Large intestine (tissue), 3 donors: ENCODE measurements around the gene MAML3. TPM values are rescaled to one million over a fixed set of nuclear protein-coding genes. Genes with fewer than 3 reads are reported as not detected.
"Not testable (repeated sequence)": the region's sequence is repeated elsewhere in the genome, so short reads cannot be mapped to it uniquely, and the experiment has no call there.

ENCODE experiments used
- DNase-seq, 2 donors: peaks; one replicate each; pipeline versions ENCODE4 v3.0.0 to v3.0.0-alpha.2; 2013
- H3K27ac ChIP-seq: one replicate; pipeline ENCODE4 v1.5.1; 2013; ENCODE audit warnings: low read length
- H3K27me3 ChIP-seq: 2 replicates; pipeline ENCODE4 v1.6.1; 2013; ENCODE audit warnings: low read length; ENCODE audit not compliant: control insufficient read depth, insufficient read depth
- H3K36me3 ChIP-seq: 2 replicates; pipeline ENCODE4 v1.6.1; 2013; ENCODE audit warnings: low read length; ENCODE audit not compliant: control insufficient read depth, insufficient read depth
- H3K4me1 ChIP-seq: one replicate; pipeline ENCODE4 v1.6.1; 2013; ENCODE audit warnings: low read length; ENCODE audit not compliant: control insufficient read depth, insufficient read depth
- H3K4me3 ChIP-seq: one replicate; pipeline ENCODE4 v1.5.1; 2013; ENCODE audit warnings: low read length
- H3K9me3 ChIP-seq: one replicate; pipeline ENCODE4 v1.6.1; 2013; ENCODE audit warnings: mild to moderate bottlenecking, low read depth, low read length, moderate library complexity; ENCODE audit not compliant: control insufficient read depth
- WGBS: methylation state at CpG from one replicate; pipeline ENCODE4 v1.1.5; 2013; ENCODE audit warnings: low lambda C conversion rate; ENCODE audit not compliant: insufficient coverage; 5-methylcytosine and 5-hydroxymethylcytosine counted together
- polyA plus RNA-seq: library from polyadenylated mRNA; unstranded; fragments of 120-200 nt; gene quantifications from one replicate; pipeline ENCODE4 v1.2.1, GENCODE V29; 2013

The MAML3 gene
- polyA plus RNA-seq, 1 donor = 10.6 TPM

- Histone ChIP-seq H3K9me3 (no peaks in the 10 kb centered on the region), H3K36me3 (peaks cover 21% of the 10 kb centered on the region), H3K27ac (no peak overlapping the region), H3K27me3 (no peaks in the 10 kb centered on the region), H3K4me3 (no peak overlapping the region), H3K4me1 (no peaks in the 10 kb centered on the region)
- peak in 1 of 2 donors; percentile 18 for DNase-seq
- 45% methylated on average over 1 of the region's 1 CpG for WGBS
Observed at GRCh38 chr4:139709660-139710059, 444.3 kb downstream of the MAML3 start.

GRCh38 chr4:139704915-139705485 lies 449.0 kb downstream of the MAML3 start:
- H3K27me3 ChIP-seq = no peaks in the 10 kb centered on the region
- 100% methylated on average over 2 of the region's 4 CpGs for WGBS
- H3K4me3 ChIP-seq = no peak overlapping the region
- H3K36me3 ChIP-seq = peaks cover 39% of the 10 kb centered on the region
- DNase-seq = no peak
- no peaks in the 10 kb centered on the region for H3K4me1 ChIP-seq
- no peaks in the 10 kb centered on the region for H3K9me3 ChIP-seq
- H3K27ac ChIP-seq = no peak overlapping the region

GRCh38 chr4:139700568-139700967 lies 453.4 kb downstream of the MAML3 start:
- no peak for DNase-seq
- peaks cover 56% of the 10 kb centered on the region for H3K36me3 ChIP-seq
- 69% methylated on average over 2 of the region's 5 CpGs for WGBS

GRCh38 chr4:139698167-139698925 lies 455.6 kb downstream of the MAML3 start:
- H3K27ac ChIP-seq, H3K9me3 ChIP-seq, H3K27me3 ChIP-seq, DNase-seq, H3K4me3 ChIP-seq, H3K4me1 ChIP-seq: not testable (repeated sequence)
- no CpG with 5 or more reads among the region's 25 CpGs for WGBS
- H3K36me3 ChIP-seq = peaks cover 35% of the 10 kb centered on the region

More at GRCh38 chr4:139700568-139700967, 453.4 kb downstream of the MAML3 start:
- Histone ChIP-seq H3K9me3 (peaks cover 3% of the 10 kb centered on the region), H3K27me3 (no peaks in the 10 kb centered on the region), H3K4me3 (no peak overlapping the region), H3K27ac (no peak overlapping the region), H3K4me1 (no peaks in the 10 kb centered on the region)

GRCh38 chr4:139696491-139696890 lies 457.5 kb downstream of the MAML3 start:
- WGBS = 100% methylated on average over 2 of the region's 5 CpGs
- Histone ChIP-seq H3K27me3 (no peaks in the 10 kb centered on the region), H3K4me1 (peaks cover 12% of the 10 kb centered on the region), H3K27ac (no peak overlapping the region), H3K4me3 (no peak overlapping the region), H3K36me3 (peaks cover 30% of the 10 kb centered on the region), H3K9me3 (peaks cover 3% of the 10 kb centered on the region)
- no peak for DNase-seq

GRCh38 chr4:139694522-139695107 lies 459.4 kb downstream of the MAML3 start:
- H3K27ac ChIP-seq = no peak overlapping the region
- WGBS = 100% methylated on average over 1 of the region's 3 CpGs
- H3K4me3 ChIP-seq = no peak overlapping the region
- H3K36me3 ChIP-seq = peaks cover 19% of the 10 kb centered on the region
- peaks cover 3% of the 10 kb centered on the region for H3K9me3 ChIP-seq
- DNase-seq = no peak
- no peaks in the 10 kb centered on the region for H3K27me3 ChIP-seq
- H3K4me1 ChIP-seq = peaks cover 28% of the 10 kb centered on the region

- Histone ChIP-seq H3K27ac (peak overlapping the region; percentile 86), H3K36me3 (peaks cover 17% of the 10 kb centered on the region), H3K4me1 (peaks cover 46% of the 10 kb centered on the region), H3K9me3 (no peaks in the 10 kb centered on the region), H3K4me3 (no peak overlapping the region), H3K27me3 (no peaks in the 10 kb centered on the region)
- WGBS = no CpG with 5 or more reads among the region's 4 CpGs
- DNase-seq = peak; percentile 40 to 67
Observed at GRCh38 chr4:139692309-139693012, 461.5 kb downstream of the MAML3 start.

GRCh38 chr4:139690419-139690818 lies 463.6 kb downstream of the MAML3 start:
- peaks cover 4% of the 10 kb centered on the region for H3K36me3 ChIP-seq
- no peaks in the 10 kb centered on the region for H3K9me3 ChIP-seq
- no peaks in the 10 kb centered on the region for H3K27me3 ChIP-seq
- H3K4me3 ChIP-seq = no peak overlapping the region
- DNase-seq = no peak
- H3K27ac ChIP-seq = peak overlapping the region; percentile 4
- peaks cover 67% of the 10 kb centered on the region for H3K4me1 ChIP-seq

GRCh38 chr4:139689093-139689722 lies 464.8 kb downstream of the MAML3 start:
- DNase-seq = peak; percentile 80 to 94
- Histone ChIP-seq H3K27me3 (no peaks in the 10 kb centered on the region), H3K4me3 (no peak overlapping the region), H3K4me1 (peaks cover 69% of the 10 kb centered on the region), H3K27ac (peak overlapping the region; percentile 49), H3K9me3 (no peaks in the 10 kb centered on the region), H3K36me3 (peaks cover 15% of the 10 kb centered on the region)
- no CpG with 5 or more reads among the region's 6 CpGs for WGBS

- peaks cover 26% of the 10 kb centered on the region for H3K36me3 ChIP-seq
- no CpG with 5 or more reads among the region's 3 CpGs for whole genome bisulfite sequencing
- no peaks in the 10 kb centered on the region for H3K27me3 ChIP-seq
- no peak overlapping the region for H3K27ac ChIP-seq
- H3K4me1 ChIP-seq = peaks cover 65% of the 10 kb centered on the region
- no peak for DNase-seq
- no peak overlapping the region for H3K4me3 ChIP-seq
- H3K9me3 ChIP-seq = no peaks in the 10 kb centered on the region
Observed at GRCh38 chr4:139686988-139687387, 467.0 kb downstream of the MAML3 start.
